Heart left ventricle (tissue), 13 donors: ENCODE measurements around the gene ADAM23.

Experiments used
- POLR2A ChIP-seq, 2 donors: fragments of 450-650 bp; IDR thresholded peaks; one replicate each; pipeline ENCODE4 v1.6.1; 2017; ENCODE audit warnings: antibody characterized with exemption in 2 of 2, mild to moderate bottlenecking in 2 of 2, moderate library complexity in 2 of 2
- TF ChIP-seq, protein P1 (sequence below), 12 donors: fragments of 200-600 bp; sonication (generic) in 4 of 12; IDR thresholded peaks; one replicate each; pipeline versions ENCODE4 v1.5.0 to v1.8.0; 2018 to 2022; ENCODE audit warnings: antibody characterized with exemption in 12 of 12, mild to moderate bottlenecking in 5 of 12
- donor health status: ischemic (EF 13 %, LVEDD 7.1; RV severe dilation, severe dysfunction).
- donor health status: DM: no; HTN: yes; CAD: no.
- donor health status: DM: no; HTN: no; CAD: no.
- donor health status: ischemic (EF 25% LVEDD 6.9; RV normal size, moderate dysfunction).
- donor health status: ischemic (EF 25% LVEDD 5.7; RV mildly dilated, moderate dysfunction).
- donor health status: ischemic (EF 35%, LVEDD 5.7; RV mildly dilated, moderate dysfunction).
- donor health status: nonischemic (EF 11% LVEDD 7.7; RV severe dilation, severe dysfunction).
- donor health status: DM: yes; HTN: yes; CAD: no.
- donor health status: PGD.
- donor health status: ischemic (EF 29% LVEDD 5.4; RV normal size, mild dysfunction).
- donor health status: nonischemic (EF 23%, LVEDD 6.1; RV moderate dilation, normal function).

DNA sequence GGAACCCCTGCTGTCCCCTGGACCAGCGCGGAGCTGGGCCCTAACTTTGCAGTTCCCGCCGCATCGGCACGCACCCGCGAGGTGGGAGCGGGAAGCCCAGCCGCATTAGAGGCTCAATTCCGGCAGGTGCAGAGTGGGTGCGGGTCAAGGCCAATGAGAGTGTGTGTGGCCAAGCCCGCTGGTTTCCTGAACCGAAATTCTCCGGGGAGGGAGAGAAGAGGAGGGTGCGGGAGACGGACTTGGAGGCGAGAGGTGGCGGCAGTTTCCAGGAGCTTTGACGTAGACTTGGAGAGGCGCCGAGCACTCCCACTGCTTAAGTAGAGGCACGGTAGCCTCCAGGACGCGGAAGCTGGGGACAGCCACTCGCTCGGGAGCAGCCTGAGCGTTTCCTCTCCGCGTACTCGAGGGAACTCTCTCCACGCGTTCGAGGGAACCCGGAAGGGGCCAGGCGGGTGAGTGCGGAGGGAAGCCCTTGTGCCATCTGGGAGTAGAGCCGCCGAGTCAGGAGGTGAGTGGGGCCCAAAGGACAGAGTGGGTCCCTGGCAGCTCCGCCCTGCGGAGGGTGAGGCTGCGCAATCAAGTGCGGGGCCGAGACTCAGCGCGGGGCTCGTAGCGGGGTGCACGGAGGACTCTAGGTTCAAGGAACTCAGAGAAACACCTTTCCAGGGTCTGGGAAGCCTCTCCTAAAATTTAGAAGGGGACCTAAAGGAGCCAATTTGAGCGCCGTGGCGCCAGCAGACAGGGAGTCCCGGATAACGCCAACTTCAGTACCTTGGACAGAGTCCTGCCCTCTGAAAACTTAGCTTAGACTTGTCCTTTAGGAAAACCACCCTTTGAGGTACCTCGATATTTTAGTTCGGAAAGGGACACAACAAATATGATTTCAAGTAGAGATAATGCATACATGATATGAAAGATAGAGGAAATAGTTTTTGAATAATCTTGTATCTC lies 199.0 kb downstream of the ADAM23 start, which contains the start of gene FAM237A:
- no peak for TF ChIP-seq POLR2A (IDR thresholded peaks at IDR 0.05)
- TF ChIP-seq, protein P1, sequence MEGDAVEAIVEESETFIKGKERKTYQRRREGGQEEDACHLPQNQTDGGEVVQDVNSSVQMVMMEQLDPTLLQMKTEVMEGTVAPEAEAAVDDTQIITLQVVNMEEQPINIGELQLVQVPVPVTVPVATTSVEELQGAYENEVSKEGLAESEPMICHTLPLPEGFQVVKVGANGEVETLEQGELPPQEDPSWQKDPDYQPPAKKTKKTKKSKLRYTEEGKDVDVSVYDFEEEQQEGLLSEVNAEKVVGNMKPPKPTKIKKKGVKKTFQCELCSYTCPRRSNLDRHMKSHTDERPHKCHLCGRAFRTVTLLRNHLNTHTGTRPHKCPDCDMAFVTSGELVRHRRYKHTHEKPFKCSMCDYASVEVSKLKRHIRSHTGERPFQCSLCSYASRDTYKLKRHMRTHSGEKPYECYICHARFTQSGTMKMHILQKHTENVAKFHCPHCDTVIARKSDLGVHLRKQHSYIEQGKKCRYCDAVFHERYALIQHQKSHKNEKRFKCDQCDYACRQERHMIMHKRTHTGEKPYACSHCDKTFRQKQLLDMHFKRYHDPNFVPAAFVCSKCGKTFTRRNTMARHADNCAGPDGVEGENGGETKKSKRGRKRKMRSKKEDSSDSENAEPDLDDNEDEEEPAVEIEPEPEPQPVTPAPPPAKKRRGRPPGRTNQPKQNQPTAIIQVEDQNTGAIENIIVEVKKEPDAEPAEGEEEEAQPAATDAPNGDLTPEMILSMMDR (IDR thresholded peaks at IDR 0.05) = no peak
